Astrocyte (in vitro differentiated cells and primary cell): Measurements from ENCODE around the gene STOML1. TPM values are rescaled to one million over a fixed set of nuclear protein-coding genes. Genes with fewer than 3 reads are reported as not detected.

Experiments used
- DNase-seq: peaks from one replicate; pipeline ENCODE4 v3.0.0-alpha.2; 2010; ENCODE audit warnings: low read depth
- FAIRE-seq: peaks from 2 replicates; lab custom pipeline; 2011; peaks lifted over from hg19 to GRCh38; lab: Jason Lieb, UNC
- H2AFZ ChIP-seq: 2 replicates; pipeline ENCODE4 v1.6.0; 2012; ENCODE audit warnings: low read depth, low read length, inconsistent platforms
- H3K27ac ChIP-seq: 2 replicates; pipeline ENCODE4 v1.5.1; 2011; ENCODE audit warnings: low read depth, low read length, inconsistent platforms
- H3K27me3 ChIP-seq: 2 replicates; pipeline ENCODE4 v1.6.0; 2011; ENCODE audit warnings: low read length, inconsistent platforms; ENCODE audit not compliant: insufficient read depth
- H3K36me3 ChIP-seq: 2 replicates; pipeline ENCODE4 v1.5.1; 2011; ENCODE audit warnings: low read length, inconsistent platforms; ENCODE audit not compliant: insufficient read depth
- H3K4me1 ChIP-seq: 2 replicates; pipeline ENCODE4 v1.5.1; 2011; ENCODE audit warnings: low read length, inconsistent platforms; ENCODE audit not compliant: insufficient read depth
- H3K4me2 ChIP-seq: 2 replicates; pipeline ENCODE4 v1.6.0; 2012; ENCODE audit warnings: low read length, inconsistent platforms
- H3K4me3 ChIP-seq: 2 replicates; pipeline ENCODE4 v1.5.1; 2011; ENCODE audit warnings: low read depth, mild to moderate bottlenecking, low read length, inconsistent platforms; ENCODE audit not compliant: insufficient read depth
- H3K79me2 ChIP-seq: 2 replicates; pipeline ENCODE4 v1.6.0; 2012; ENCODE audit warnings: mild to moderate bottlenecking, low read length, inconsistent platforms; ENCODE audit not compliant: insufficient read depth
- H3K9ac ChIP-seq: 2 replicates; pipeline ENCODE4 v1.6.0; 2012; ENCODE audit warnings: mild to moderate bottlenecking, low read length, inconsistent platforms
- H3K9me3 ChIP-seq: 2 replicates; pipeline ENCODE4 v1.5.1; 2012; ENCODE audit warnings: low read depth, mild to moderate bottlenecking, low read length, inconsistent platforms; ENCODE audit not compliant: insufficient read depth
- H4K20me1 ChIP-seq: 2 replicates; pipeline ENCODE4 v1.6.0; 2012; ENCODE audit warnings: low read length, inconsistent platforms; ENCODE audit not compliant: insufficient read depth
- H3K27ac Mint-ChIP-seq: one replicate; pipeline ENCODE4 v1.8.0; 2021; ENCODE audit warnings: mild to moderate bottlenecking, mixed read lengths; ENCODE audit not compliant: unreplicated experiment
- H3K27me3 Mint-ChIP-seq: one replicate; pipeline ENCODE4 v1.8.0; 2021; ENCODE audit warnings: low read depth, mixed read lengths; ENCODE audit not compliant: unreplicated experiment
- H3K36me3 Mint-ChIP-seq: one replicate; pipeline ENCODE4 v1.8.0; 2021; ENCODE audit warnings: low read depth, mixed read lengths; ENCODE audit not compliant: unreplicated experiment
- H3K4me1 Mint-ChIP-seq: one replicate; pipeline ENCODE4 v1.8.0; 2021; ENCODE audit warnings: low read depth, mixed read lengths; ENCODE audit not compliant: unreplicated experiment
- H3K4me3 Mint-ChIP-seq: one replicate; pipeline ENCODE4 v1.8.0; 2021; ENCODE audit warnings: mild to moderate bottlenecking, moderate library complexity, mixed read lengths; ENCODE audit not compliant: unreplicated experiment
- H3K9me3 Mint-ChIP-seq: one replicate; pipeline ENCODE4 v1.8.0; 2021; ENCODE audit warnings: mild to moderate bottlenecking, mixed read lengths; ENCODE audit not compliant: unreplicated experiment
- CTCF ChIP-seq: IDR thresholded peaks from 2 replicates; pipeline ENCODE4 v1.5.1; 2011; ENCODE audit warnings: low read depth, mild to moderate bottlenecking, inconsistent platforms, low read length, moderate library complexity; ENCODE audit not compliant: insufficient read depth
- EZH2 ChIP-seq: IDR thresholded peaks from 2 replicates; pipeline ENCODE4 v1.6.1; 2012; ENCODE audit warnings: mild to moderate bottlenecking, low read length, inconsistent platforms; ENCODE audit not compliant: insufficient read depth
- total RNA-seq: library from RNA; stranded (reverse); gene quantifications from 2 replicates; pipeline ENCODE4 v1.2.1, GENCODE V29; 2021

Gene STOML1
- total RNA-seq, 1 donor from 2014 or later = 12.4 TPM

DNA sequence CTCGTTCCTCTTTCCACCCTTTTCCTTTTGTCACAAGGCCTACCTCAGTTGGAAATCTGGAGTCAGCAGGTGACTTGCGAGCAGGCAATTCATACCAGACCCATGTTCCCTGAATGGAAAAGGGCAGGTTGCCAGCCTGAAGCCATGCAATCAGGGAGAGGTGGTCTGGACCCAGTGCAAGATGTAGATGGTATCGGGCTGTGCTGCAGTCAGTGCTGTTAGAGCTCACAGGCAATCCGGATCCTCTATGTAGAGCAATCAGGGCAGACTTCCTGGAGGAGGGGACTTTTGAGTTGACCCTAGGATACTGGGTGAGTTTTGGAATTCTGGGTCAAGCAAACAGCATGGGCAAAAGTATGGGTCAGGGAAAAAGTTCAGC is 47.0 kb downstream of the STOML1 start:
- Mint-ChIP-seq H3K27me3 (no peaks in the 10 kb centered on the region), H3K4me1 (peaks cover 58% of the 10 kb centered on the region), H3K27ac (peak overlapping the region; percentile 94), H3K4me3 (peak overlapping the region; percentile 54), H3K9me3 (peaks cover 2% of the 10 kb centered on the region), H3K36me3 (peaks cover 33% of the 10 kb centered on the region)
- peaks cover 47% of the 10 kb centered on the region for H3K79me2 ChIP-seq
- peak overlapping the region; percentile 17 for H3K27ac ChIP-seq
- no peak overlapping the region for H3K4me2 ChIP-seq
- H3K27me3 ChIP-seq = no peaks in the 10 kb centered on the region
- peaks cover 3% of the 10 kb centered on the region for H4K20me1 ChIP-seq
- no peak overlapping the region for H3K4me3 ChIP-seq
- H3K4me1 ChIP-seq = peaks cover 31% of the 10 kb centered on the region
- H2AFZ ChIP-seq = no peak overlapping the region
- H3K9me3 ChIP-seq = no peaks in the 10 kb centered on the region
- DNase-seq (no peak), FAIRE-seq (no peak)
- no peak overlapping the region for H3K9ac ChIP-seq
- H3K36me3 ChIP-seq = peaks cover 39% of the 10 kb centered on the region
- TF ChIP-seq EZH2 (no peak), CTCF (no peak)

- H3K4me3 Mint-ChIP-seq = peak overlapping the region; percentile 54
- H3K4me3 ChIP-seq = no peak overlapping the region
- peaks cover 33% of the 10 kb centered on the region for H3K36me3 ChIP-seq
- peaks cover 54% of the 10 kb centered on the region for H3K79me2 ChIP-seq
- FAIRE-seq (no peak), DNase-seq (no peak)
- H3K36me3 Mint-ChIP-seq = peaks cover 34% of the 10 kb centered on the region
- peaks cover 3% of the 10 kb centered on the region for H4K20me1 ChIP-seq
- H3K27me3 Mint-ChIP-seq = no peaks in the 10 kb centered on the region
- H3K27ac ChIP-seq = peak overlapping the region; percentile 17
- H3K27me3 ChIP-seq = no peaks in the 10 kb centered on the region
- no peak overlapping the region for H3K4me2 ChIP-seq
- no peaks in the 10 kb centered on the region for H3K9me3 ChIP-seq
- H3K4me1 ChIP-seq = peaks cover 38% of the 10 kb centered on the region
- H3K27ac Mint-ChIP-seq = peak overlapping the region; percentile 94
- H3K4me1 Mint-ChIP-seq = peaks cover 62% of the 10 kb centered on the region
- H3K9me3 Mint-ChIP-seq = peaks cover 2% of the 10 kb centered on the region
- H3K9ac ChIP-seq = peak overlapping the region; percentile 12
- no peak overlapping the region for H2AFZ ChIP-seq
- TF ChIP-seq CTCF = no peak
Measured at GRCh38 chr15:73944161-73945129, 47.6 kb downstream of the STOML1 start.
